ENCODE measurements around the gene PCSK5.

Gene PCSK5

GRCh38 chr9:75927356-75927755 is 36.9 kb downstream of the PCSK5 start:
- no peaks in the 10 kb centered on the region for H3K27me3 Mint-ChIP-seq
- no peak overlapping the region for H3K4me3 Mint-ChIP-seq
- H3K9me3 Mint-ChIP-seq = peaks cover 2% of the 10 kb centered on the region
- H3K4me1 Mint-ChIP-seq = no peaks in the 10 kb centered on the region
- H3K36me3 Mint-ChIP-seq = no peaks in the 10 kb centered on the region
- H3K27ac Mint-ChIP-seq = no peak overlapping the region
- ATAC-seq = no peak

DNA sequence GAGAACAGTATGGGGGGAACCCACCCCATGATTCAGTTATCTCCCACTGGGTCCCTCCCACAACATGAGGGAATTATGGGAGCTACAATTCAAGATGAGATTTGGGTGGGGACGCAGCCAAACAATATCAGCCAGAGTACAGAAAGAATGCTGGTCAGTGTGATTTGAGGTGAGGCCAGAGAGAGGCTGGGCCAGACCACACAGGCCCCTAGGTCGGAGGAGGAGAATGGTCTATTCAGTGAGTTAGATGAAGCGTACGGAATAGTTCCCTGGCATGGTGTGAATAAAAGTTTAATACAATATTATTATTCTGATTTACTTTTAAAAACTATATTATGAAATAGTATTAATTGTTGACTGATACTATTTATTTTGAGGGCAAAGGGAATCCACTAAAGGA is 39.7 kb downstream of the PCSK5 start:
- Mint-ChIP-seq H3K27ac (no peak overlapping the region), H3K4me1 (no peaks in the 10 kb centered on the region), H3K9me3 (peaks cover 2% of the 10 kb centered on the region), H3K36me3 (no peaks in the 10 kb centered on the region), H3K4me3 (no peak overlapping the region), H3K27me3 (no peaks in the 10 kb centered on the region)
- ATAC-seq = no peak

DNA sequence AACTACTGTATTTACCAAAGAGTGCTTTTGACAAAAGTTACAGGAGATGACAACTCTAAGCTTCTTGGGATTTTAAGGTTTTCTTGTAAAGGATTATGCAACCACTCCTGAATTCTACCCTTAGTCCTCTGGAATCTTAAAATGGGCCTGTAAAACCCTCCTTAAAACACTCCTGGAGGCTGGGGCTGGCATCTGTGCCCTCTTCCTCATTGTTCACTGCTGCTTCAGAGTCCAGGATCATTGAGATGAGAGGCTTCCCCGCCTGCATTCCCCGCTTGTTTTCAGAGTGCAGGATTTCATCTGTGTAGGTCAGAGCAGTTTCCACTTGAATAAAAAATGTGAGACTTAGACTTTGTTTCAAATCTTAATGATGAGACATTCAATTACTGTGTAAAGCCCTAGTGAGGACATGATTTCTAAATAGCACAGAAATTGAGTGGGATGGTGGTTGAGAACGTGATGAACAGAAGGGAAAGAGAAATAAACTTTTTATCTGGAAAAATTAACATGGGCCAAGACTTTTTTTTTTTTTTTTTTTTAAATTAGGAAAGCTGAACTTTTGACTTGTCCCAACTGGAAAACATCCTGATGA is 40.4 kb downstream of the PCSK5 start:
- ATAC-seq = no peak
- Mint-ChIP-seq H3K4me1 (no peaks in the 10 kb centered on the region), H3K36me3 (no peaks in the 10 kb centered on the region), H3K27ac (no peak overlapping the region), H3K9me3 (peaks cover 2% of the 10 kb centered on the region), H3K27me3 (no peaks in the 10 kb centered on the region), H3K4me3 (no peak overlapping the region)

DNA sequence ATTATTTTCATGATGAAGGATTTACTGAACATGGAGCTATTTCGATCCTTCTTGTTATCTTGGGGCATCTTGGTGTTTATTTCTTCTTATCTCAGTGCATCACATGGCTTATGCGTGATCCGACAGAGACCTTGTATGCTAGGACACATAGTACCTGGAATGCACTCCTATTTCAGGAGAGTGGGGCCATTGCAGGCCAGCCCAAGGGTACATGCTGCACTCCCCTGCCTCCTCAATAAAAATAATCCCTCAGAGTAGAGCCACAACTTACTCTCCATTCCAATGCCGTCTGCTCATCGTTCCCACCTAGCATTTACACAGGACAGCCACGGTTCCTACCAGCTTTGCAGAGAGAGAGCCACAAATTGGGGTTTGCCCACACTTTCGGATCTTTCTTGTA is 43.5 kb downstream of the PCSK5 start:
- ATAC-seq = no peak
- Mint-ChIP-seq H3K9me3 (peaks cover 2% of the 10 kb centered on the region), H3K4me1 (no peaks in the 10 kb centered on the region), H3K4me3 (no peak overlapping the region), H3K27me3 (no peaks in the 10 kb centered on the region), H3K36me3 (no peaks in the 10 kb centered on the region), H3K27ac (no peak overlapping the region)

GRCh38 chr9:75935591-75935990 is 45.1 kb downstream of the PCSK5 start:
- no peaks in the 10 kb centered on the region for H3K27me3 Mint-ChIP-seq
- no peak overlapping the region for H3K4me3 Mint-ChIP-seq
- H3K36me3 Mint-ChIP-seq = no peaks in the 10 kb centered on the region
- H3K4me1 Mint-ChIP-seq = no peaks in the 10 kb centered on the region
- H3K27ac Mint-ChIP-seq = no peak overlapping the region
- H3K9me3 Mint-ChIP-seq = no peaks in the 10 kb centered on the region
- no peak for ATAC-seq

DNA sequence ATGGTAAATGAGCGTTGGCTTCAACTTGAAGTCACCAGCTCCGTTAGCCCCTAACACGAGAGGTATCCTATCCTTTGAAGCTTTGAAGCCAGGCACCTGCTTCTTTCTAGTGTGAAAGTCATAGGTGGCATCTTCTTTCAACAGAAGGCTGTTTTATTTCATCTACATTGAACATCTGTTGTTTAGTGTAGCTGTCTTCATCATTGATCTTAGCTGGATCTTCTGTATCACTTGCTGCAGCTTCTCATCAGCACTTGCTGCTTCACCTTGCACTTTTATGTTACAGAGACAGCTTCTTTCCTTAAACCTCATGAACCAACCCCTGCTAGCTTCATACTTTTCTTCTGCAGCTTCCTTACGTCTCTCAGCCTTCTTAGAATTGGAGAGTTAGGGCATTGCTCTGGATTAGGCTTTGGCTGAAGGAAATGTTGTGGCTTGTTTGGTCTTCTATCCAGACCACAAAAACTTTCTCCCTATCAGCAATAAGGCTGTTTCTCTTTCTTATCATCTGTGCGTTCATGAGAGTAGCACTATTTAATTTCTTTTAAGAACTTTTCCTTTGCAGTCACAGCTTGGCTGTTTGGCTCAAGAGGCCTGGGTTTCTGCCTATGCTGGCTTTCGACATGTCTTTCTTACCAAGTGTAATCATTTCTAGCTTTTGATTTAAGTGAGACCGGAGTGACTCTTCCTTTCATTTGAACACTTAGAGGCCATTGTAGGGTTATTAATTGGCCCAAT is 47.2 kb downstream of the PCSK5 start:
- no peaks in the 10 kb centered on the region for H3K4me1 Mint-ChIP-seq
- no peaks in the 10 kb centered on the region for H3K27me3 Mint-ChIP-seq
- ATAC-seq = no peak
- no peak overlapping the region for H3K4me3 Mint-ChIP-seq
- no peak overlapping the region for H3K27ac Mint-ChIP-seq
- H3K9me3 Mint-ChIP-seq = no peaks in the 10 kb centered on the region
- H3K36me3 Mint-ChIP-seq = no peaks in the 10 kb centered on the region

DNA sequence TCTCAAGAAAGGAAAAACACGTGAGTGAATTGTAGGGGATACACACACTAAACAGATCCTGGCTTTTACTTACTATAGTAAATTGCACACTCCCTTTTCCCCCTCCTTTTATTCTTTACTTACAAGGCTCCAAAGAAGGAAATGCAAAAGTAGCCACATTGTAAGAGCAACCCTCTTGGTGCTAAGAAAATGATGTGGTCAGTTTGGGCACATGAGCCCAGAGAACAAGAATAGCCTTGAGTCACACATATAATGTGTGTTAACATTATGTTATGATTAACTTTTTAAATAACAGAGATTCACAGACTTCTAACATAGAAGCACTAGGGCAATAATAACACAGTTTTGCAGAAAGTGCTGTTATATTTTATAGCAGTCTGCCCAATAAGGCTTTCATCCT is 48.5 kb downstream of the PCSK5 start:
- Mint-ChIP-seq H3K27me3 (no peaks in the 10 kb centered on the region), H3K36me3 (no peaks in the 10 kb centered on the region), H3K9me3 (no peaks in the 10 kb centered on the region), H3K4me1 (no peaks in the 10 kb centered on the region), H3K27ac (no peak overlapping the region), H3K4me3 (no peak overlapping the region)
- no peak for ATAC-seq

DNA sequence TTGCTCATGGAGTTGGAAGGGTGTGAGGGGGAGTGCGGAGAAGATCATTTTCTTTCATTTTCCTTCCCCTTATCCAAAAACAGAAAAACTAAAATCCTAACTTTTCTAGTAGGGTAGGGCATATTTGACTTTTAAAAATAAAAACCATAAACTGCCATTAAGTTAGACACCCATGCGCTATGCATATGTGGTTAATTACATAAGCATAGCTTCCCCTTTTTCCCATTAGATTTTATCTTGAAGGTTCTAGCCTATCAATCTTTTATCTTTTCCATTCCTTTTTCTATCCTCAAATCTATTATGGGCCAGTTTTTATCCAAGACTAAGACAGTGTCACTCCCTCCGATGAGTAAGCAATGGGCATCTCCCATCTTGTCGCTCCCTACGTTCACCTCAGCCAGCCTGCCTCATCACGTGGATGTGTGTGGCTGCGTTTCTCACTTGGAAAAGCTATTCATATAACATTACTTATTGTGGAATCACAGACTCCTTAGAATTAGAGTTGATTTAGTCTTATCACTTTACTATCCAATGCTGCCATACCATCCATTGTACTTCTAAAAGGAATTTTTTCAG is 49.2 kb downstream of the PCSK5 start:
- no peak for ATAC-seq
- Mint-ChIP-seq H3K36me3 (no peaks in the 10 kb centered on the region), H3K4me1 (no peaks in the 10 kb centered on the region), H3K27me3 (no peaks in the 10 kb centered on the region), H3K4me3 (no peak overlapping the region), H3K9me3 (no peaks in the 10 kb centered on the region), H3K27ac (no peak overlapping the region)

DNA sequence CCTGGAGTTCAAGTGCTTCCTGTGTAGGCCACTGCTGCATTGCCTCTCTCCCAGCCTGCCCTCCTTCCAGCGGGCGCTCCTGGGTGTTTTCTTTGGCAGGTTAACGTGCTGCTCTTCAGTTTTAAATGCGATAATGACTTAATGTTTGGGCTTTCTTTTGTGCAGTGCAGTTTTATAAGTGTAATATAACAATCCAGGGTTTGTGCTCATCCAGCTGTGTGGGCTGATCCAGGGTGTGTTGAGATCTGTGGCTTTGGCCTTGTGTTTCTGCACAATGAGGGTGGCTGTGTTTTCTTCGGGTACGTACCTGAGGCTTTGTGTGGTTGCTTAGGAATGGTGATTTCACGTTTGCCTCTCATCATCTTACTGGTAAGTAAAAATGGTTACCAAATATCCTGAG is 50.6 kb downstream of the PCSK5 start:
- Mint-ChIP-seq H3K4me3 (no peak overlapping the region), H3K27ac (no peak overlapping the region), H3K27me3 (no peaks in the 10 kb centered on the region), H3K4me1 (no peaks in the 10 kb centered on the region), H3K36me3 (no peaks in the 10 kb centered on the region), H3K9me3 (peaks cover 3% of the 10 kb centered on the region)
- ATAC-seq = no peak

DNA sequence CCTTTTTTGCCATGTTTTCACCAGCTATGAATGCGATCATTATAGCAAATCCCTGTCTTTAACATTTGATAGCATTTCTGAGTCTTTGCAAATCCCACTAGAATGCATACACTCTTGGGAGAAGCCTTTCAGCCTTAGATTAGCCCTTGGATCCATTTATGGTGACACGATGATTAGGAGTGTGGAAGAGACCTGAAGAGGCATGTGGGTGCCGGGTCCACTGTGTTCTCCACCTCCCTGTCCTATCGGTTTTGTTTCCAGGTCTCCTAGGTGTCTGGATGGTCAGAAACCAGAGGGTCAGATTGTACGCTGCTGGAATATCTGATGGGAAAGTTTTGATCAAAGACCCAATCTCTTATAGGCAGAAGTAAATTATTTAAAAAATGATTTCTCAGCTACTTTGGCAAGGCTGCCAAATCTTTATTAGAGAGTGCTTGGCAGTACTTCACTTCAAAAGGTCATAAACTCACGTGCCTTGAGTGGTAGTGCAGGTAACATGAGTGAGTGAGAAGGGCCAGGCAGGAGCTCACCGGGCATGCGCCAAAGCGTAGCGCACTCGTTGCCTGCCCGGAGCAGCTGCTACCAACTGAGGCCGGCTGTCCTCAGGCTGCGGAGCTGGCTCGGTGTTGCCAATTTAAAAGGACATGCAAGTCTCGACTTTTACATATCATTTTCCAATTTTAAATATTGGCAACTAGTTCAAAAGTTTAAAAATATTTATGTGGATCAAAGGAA is 51.3 kb downstream of the PCSK5 start:
- Mint-ChIP-seq H3K27me3 (no peaks in the 10 kb centered on the region), H3K4me3 (no peak overlapping the region), H3K36me3 (no peaks in the 10 kb centered on the region), H3K4me1 (no peaks in the 10 kb centered on the region), H3K9me3 (peaks cover 3% of the 10 kb centered on the region), H3K27ac (no peak overlapping the region)
- no peak for ATAC-seq

- Mint-ChIP-seq H3K27me3 (no peaks in the 10 kb centered on the region), H3K4me3 (no peak overlapping the region), H3K9me3 (peaks cover 3% of the 10 kb centered on the region), H3K4me1 (no peaks in the 10 kb centered on the region), H3K27ac (no peak overlapping the region), H3K36me3 (no peaks in the 10 kb centered on the region)
- ATAC-seq = no peak
Observed at GRCh38 chr9:75946766-75947165, 56.3 kb downstream of the PCSK5 start.

DNA sequence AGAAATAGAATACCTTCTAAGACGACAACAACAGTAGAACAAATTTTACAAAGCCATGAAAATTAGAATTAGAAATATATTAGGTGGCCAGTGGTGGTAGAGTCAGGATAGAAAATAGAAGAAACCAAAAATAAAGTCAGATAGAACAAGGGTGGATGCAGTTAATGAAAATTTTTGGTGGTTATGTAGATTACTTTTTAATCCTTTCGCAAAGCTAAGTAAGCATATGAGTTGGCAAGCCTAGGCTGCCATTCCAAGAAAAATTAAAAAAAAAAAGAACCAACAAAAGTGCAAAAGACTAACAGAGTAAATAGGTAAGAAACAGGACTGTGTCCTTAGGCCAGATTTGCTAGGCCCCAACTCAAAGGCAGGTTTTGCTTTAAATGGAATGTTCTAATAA is 56.8 kb downstream of the PCSK5 start:
- Mint-ChIP-seq H3K4me3 (no peak overlapping the region), H3K9me3 (peaks cover 3% of the 10 kb centered on the region), H3K27me3 (no peaks in the 10 kb centered on the region), H3K27ac (no peak overlapping the region), H3K36me3 (no peaks in the 10 kb centered on the region), H3K4me1 (no peaks in the 10 kb centered on the region)
- ATAC-seq = no peak

DNA sequence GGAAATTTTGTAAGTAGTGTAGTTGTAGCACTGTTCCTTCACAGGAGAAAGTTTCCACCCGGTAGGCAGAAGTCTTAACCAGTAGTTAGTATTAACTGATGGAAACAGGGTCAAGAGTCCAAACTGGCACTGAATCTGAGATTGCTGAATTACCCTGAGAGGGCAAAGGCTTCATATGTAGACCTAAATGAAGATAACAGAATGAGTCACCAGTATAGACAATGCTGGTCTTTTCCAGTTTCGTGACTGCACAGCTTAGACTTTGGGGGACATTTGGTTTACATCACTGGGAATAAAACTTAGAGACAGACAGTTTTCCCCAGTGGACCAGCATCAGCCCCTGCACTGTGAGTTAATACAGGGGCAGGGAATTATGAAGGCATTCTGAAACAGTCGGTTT is 60.5 kb downstream of the PCSK5 start:
- no peak for ATAC-seq
- H3K27ac Mint-ChIP-seq = no peak overlapping the region
- H3K4me1 Mint-ChIP-seq = no peaks in the 10 kb centered on the region
- no peaks in the 10 kb centered on the region for H3K9me3 Mint-ChIP-seq
- no peaks in the 10 kb centered on the region for H3K27me3 Mint-ChIP-seq
- H3K4me3 Mint-ChIP-seq = no peak overlapping the region
- H3K36me3 Mint-ChIP-seq = no peaks in the 10 kb centered on the region

GRCh38 chr9:75953218-75953617 is 62.7 kb downstream of the PCSK5 start:
- Mint-ChIP-seq H3K4me3 (no peak overlapping the region), H3K36me3 (no peaks in the 10 kb centered on the region), H3K9me3 (no peaks in the 10 kb centered on the region), H3K27me3 (no peaks in the 10 kb centered on the region), H3K4me1 (no peaks in the 10 kb centered on the region), H3K27ac (no peak overlapping the region)
- no peak for ATAC-seq

GRCh38 chr9:75956161-75956560 is 65.7 kb downstream of the PCSK5 start:
- no peaks in the 10 kb centered on the region for H3K4me1 Mint-ChIP-seq
- H3K4me3 Mint-ChIP-seq = no peak overlapping the region
- no peaks in the 10 kb centered on the region for H3K9me3 Mint-ChIP-seq
- no peaks in the 10 kb centered on the region for H3K36me3 Mint-ChIP-seq
- ATAC-seq = no peak
- H3K27me3 Mint-ChIP-seq = no peaks in the 10 kb centered on the region
- H3K27ac Mint-ChIP-seq = no peak overlapping the region

DNA sequence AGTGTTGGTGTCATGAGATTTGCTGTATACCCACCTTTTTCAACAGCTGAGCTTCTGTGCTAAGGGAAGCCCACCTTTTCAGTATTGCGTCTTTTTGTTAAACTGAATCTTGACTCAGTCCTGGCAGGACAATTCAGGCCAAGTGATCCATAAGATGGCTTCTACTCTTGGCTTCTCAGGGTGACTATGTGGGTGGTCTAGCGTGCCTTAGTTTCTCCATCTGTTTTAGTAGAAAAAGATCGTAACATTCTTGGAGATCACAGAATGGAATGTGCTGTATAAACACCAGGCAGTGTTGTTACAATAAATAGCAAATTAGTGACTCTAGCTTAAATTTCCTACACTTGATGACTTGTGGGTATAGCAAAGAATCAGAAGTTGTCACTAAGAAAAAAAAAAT is 66.6 kb downstream of the PCSK5 start:
- no peak for ATAC-seq
- Mint-ChIP-seq H3K9me3 (peaks cover 4% of the 10 kb centered on the region), H3K36me3 (no peaks in the 10 kb centered on the region), H3K27me3 (no peaks in the 10 kb centered on the region), H3K27ac (no peak overlapping the region), H3K4me1 (no peaks in the 10 kb centered on the region), H3K4me3 (no peak overlapping the region)

Measured in stimulated activated memory B cell treated with anti-CD40 and anti-IgM and Interleukin-4, amounts not matched to agents 10 μg/mL and 1 μg/mL and 100 μg/mL, for 72 hours (primary cell).